OCI-LY7 (cell line): Measurements from ENCODE around the gene ADCY7. TPM values are rescaled to one million over a fixed set of nuclear protein-coding genes. Genes with fewer than 3 reads are reported as not detected.

Experiments used
- BruUV-seq: library from RNA; stranded (reverse); fragments of 400-500 nt; replicated peaks from 2 replicates; lab custom pipeline; 2021; lab: Mats Ljungman, UMichigan
- CTCF ChIA-PET: fragments of 300-600 bp; sonication (Branson Sonifier 250); formaldehyde crosslinking; loops from one replicate; lab custom pipeline; 2022; ENCODE audit warnings: antibody characterized with exemption; ENCODE audit not compliant: unreplicated experiment; lab: Charles Lee
- POLR2A ChIA-PET: fragments of 300-600 bp; sonication (Branson Sonifier 250); formaldehyde crosslinking; loops from one replicate; lab custom pipeline; 2022; ENCODE audit warnings: antibody characterized with exemption; lab: Charles Lee
- DNase-seq: peaks from one replicate; pipeline ENCODE4 v3.0.0-alpha.2; 2015; ENCODE audit warnings: low spot score
- H2AFZ ChIP-seq: fragments of 200-600 bp; sonication (generic), shearing (Covaris generic); 2 replicates; pipeline ENCODE4 v1.6.1; 2014; ENCODE audit warnings: mild to moderate bottlenecking, antibody characterized with exemption, low read length, moderate library complexity
- H3K27ac ChIP-seq: fragments of 200-600 bp; sonication (generic); 2 replicates; pipeline ENCODE4 v1.5.1; 2014; ENCODE audit warnings: mixed run types, low read depth, mild to moderate bottlenecking, moderate library complexity, low read length, inconsistent platforms; ENCODE audit not compliant: poor library complexity, severe bottlenecking
- H3K36me3 ChIP-seq: fragments of 200-600 bp; sonication (generic); 2 replicates; pipeline ENCODE4 v1.6.1; 2014; ENCODE audit warnings: mild to moderate bottlenecking, antibody characterized with exemption, low read length, moderate library complexity, mixed read lengths; ENCODE audit not compliant: insufficient read depth
- H3K4me1 ChIP-seq: fragments of 200-600 bp; sonication (generic); 2 replicates; pipeline ENCODE4 v1.5.1; 2014; ENCODE audit warnings: mild to moderate bottlenecking, low read length; ENCODE audit not compliant: insufficient read depth, poor library complexity, severe bottlenecking
- H3K4me2 ChIP-seq: fragments of 200-600 bp; sonication (generic); 2 replicates; pipeline ENCODE4 v1.6.1; 2014; ENCODE audit warnings: mild to moderate bottlenecking, low read length
- H3K4me3 ChIP-seq: fragments of 200-600 bp; sonication (generic); 2 replicates; pipeline ENCODE4 v1.5.1; 2014; ENCODE audit warnings: mild to moderate bottlenecking, low read depth, low read length; ENCODE audit not compliant: poor library complexity, severe bottlenecking
- H3K79me2 ChIP-seq: fragments of 200-600 bp; sonication (generic); 2 replicates; pipeline ENCODE4 v1.6.1; 2016; ENCODE audit warnings: low read depth, mild to moderate bottlenecking, low read length, moderate library complexity, mixed read lengths; ENCODE audit not compliant: insufficient read depth
- H3K9me2 ChIP-seq: fragments of 200-600 bp; sonication (generic); 2 replicates; pipeline ENCODE4 v1.6.1; 2016; ENCODE audit warnings: mild to moderate bottlenecking, low read length, mixed read lengths; ENCODE audit not compliant: insufficient read depth
- H3K9me3 ChIP-seq: fragments of 200-600 bp; sonication (generic); 2 replicates; pipeline ENCODE4 v1.6.1; 2014; ENCODE audit warnings: mild to moderate bottlenecking, mixed run types, low read length, mixed read lengths
- H4K20me1 ChIP-seq: fragments of 200-600 bp; sonication (generic); 2 replicates; pipeline ENCODE4 v1.6.1; 2014; ENCODE audit warnings: mild to moderate bottlenecking, antibody characterized with exemption, low read length, moderate library complexity, mixed read lengths; ENCODE audit not compliant: insufficient read depth
- EZH2phosphoT487 ChIP-seq: fragments of 200-600 bp; sonication (generic); IDR thresholded peaks from 2 replicates; pipeline ENCODE4 v1.6.1; 2018; ENCODE audit warnings: low read depth, borderline replicate concordance, mild to moderate bottlenecking, mixed run types, antibody characterized with exemption, low read length, moderate library complexity, mixed read lengths
- intact Hi-C: fragments of 100-400 bp; cut with micrococcal nuclease; formaldehyde crosslinking; loops from one replicate; pipeline ENCODE4 v1.10.0; 2022; ENCODE audit not compliant: unreplicated experiment
- total RNA-seq, 2 experiments: library from RNA; depleted of rRNA in 1 of 2; stranded (reverse); fragments of >200 nt in 1 of 2; shearing (Covaris generic) in 1 of 2; gene quantifications; 2 replicates each; pipeline ENCODE4 v1.2.3, GENCODE V29; 2014 to 2022
- TF ChIP-seq, protein P1 (sequence below): fragments of 200-600 bp; sonication (generic); conservative IDR thresholded peaks from 2 replicates; pipeline ENCODE4 v1.5.1; 2014; ENCODE audit warnings: mild to moderate bottlenecking, antibody characterized with exemption, low read length, moderate library complexity, mixed read lengths

The ADCY7 gene
- total RNA-seq, 2 experiments from 2014 or later: 49.9 to 77.7 TPM

DNA sequence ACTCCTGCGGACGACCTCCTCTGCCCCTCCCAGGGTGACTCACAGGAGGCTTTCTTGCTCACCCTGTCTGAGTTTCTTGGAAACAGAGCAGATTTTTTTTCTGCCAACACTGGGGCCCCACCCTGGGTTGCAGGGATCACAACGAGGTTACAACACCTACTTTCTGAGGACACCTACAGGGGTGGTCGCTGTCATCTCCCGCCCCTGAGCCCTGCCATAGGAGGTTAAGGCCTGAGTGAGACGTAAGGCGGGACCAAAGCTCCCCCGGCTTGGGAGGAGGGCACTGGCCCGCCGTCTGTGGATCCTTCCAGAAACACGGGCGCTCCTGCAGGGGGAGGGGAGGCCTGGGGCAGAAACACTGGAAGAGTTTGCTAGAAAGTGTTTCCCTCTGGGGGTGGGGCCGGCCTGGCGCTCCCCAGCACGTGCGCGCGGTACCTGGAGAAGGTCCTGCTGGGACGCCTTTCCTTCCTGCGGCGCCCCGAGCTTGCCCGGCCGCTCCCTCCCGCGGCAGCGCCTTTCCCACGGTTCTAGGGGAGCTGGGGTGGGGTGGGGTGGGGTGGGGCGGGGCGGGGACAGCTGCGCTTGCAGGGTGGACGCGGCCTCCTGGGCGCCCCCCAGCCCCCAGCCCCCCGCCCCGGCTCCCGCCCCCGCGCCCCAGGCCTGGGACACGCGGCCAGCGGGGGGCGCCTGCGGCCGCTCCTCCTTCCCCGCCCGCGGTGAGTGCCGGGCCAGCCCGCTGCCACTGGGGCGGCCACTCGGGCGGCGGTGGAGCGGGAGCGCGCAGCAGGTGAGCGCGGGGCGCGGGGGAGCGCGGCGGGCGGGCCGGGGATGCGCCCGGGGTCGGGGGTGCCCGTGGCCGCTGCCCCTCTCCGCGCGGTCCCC lies 20.7 kb upstream of the ADCY7 start:
- no peak overlapping the region for H3K27ac ChIP-seq
- no peaks in the 10 kb centered on the region for H3K79me2 ChIP-seq
- TF ChIP-seq, protein P1, sequence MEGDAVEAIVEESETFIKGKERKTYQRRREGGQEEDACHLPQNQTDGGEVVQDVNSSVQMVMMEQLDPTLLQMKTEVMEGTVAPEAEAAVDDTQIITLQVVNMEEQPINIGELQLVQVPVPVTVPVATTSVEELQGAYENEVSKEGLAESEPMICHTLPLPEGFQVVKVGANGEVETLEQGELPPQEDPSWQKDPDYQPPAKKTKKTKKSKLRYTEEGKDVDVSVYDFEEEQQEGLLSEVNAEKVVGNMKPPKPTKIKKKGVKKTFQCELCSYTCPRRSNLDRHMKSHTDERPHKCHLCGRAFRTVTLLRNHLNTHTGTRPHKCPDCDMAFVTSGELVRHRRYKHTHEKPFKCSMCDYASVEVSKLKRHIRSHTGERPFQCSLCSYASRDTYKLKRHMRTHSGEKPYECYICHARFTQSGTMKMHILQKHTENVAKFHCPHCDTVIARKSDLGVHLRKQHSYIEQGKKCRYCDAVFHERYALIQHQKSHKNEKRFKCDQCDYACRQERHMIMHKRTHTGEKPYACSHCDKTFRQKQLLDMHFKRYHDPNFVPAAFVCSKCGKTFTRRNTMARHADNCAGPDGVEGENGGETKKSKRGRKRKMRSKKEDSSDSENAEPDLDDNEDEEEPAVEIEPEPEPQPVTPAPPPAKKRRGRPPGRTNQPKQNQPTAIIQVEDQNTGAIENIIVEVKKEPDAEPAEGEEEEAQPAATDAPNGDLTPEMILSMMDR: no peak
- H3K4me2 ChIP-seq: peak overlapping the region; percentile 77
- CTCF ChIA-PET: no interaction called here
- peak; percentile 57 for DNase-seq
- peak overlapping the region; percentile 67 for H3K4me3 ChIP-seq
- H4K20me1 ChIP-seq: no peaks in the 10 kb centered on the region
- POLR2A ChIA-PET: no interaction called here
- no TSS peak for BruUV-seq
- no peaks in the 10 kb centered on the region for H3K4me1 ChIP-seq
- H3K9me2 ChIP-seq: no peaks in the 10 kb centered on the region
- no peaks in the 10 kb centered on the region for H3K36me3 ChIP-seq
- peak overlapping the region; percentile 76; the same call in 1 of the 2 replicates for H2AFZ ChIP-seq
- H3K9me3 ChIP-seq: no peaks in the 10 kb centered on the region
- intact Hi-C loops: no loop called here

DNA sequence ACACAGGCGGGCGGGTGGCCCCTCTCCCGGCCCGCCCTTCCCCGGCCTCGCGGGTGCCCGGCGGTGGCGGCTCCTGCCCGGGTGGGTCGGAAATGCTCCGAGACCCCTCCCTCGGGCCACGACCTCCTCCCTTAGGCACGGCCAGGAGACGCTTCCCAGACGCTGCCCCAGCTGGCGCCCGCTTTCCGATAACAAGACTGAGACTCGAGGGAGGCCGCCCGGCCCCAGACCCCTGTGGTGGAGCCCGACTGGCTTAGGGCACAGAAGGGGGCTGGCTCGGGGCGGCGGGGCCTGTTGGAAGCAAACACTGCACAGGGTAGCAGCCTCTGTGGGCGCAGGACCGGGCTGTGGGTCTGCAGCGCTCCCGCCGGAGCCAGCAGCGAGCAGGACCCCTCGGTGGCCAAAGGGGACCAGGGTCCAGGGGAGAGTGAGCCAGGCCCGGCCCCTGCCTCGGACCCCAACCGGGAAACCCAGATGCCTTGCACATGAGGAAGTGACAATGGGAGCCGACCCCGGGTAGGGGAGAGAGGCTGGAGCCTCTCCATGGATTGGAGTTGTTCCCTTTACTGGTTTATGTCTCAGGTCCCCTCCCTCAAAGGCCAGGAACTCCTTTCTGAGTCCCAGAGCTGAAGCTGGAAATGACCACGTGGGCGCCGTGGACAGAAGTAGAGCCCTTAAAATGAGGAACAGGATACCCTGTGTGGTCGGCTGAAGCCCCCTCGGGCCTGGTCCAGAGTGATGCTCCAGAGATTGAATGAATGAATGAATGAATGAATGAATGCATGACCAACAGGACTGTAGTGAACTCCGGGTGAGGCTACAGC lies 19.8 kb upstream of the ADCY7 start:
- BruUV-seq: no TSS peak

More for the DNA sequence above, 19.8 kb upstream of the ADCY7 start:
- Histone ChIP-seq H2AFZ (peak overlapping the region; percentile 76), H3K4me3 (peak overlapping the region; percentile 67), H3K79me2 (no peaks in the 10 kb centered on the region), H3K36me3 (no peaks in the 10 kb centered on the region), H3K4me1 (no peaks in the 10 kb centered on the region), H4K20me1 (no peaks in the 10 kb centered on the region), H3K4me2 (peak overlapping the region; percentile 77), H3K9me3 (no peaks in the 10 kb centered on the region), H3K27ac (no peak overlapping the region), H3K9me2 (no peaks in the 10 kb centered on the region)
- POLR2A ChIA-PET: interaction anchor here (0.7 kb wide), 1 partner anchor 38 kb away, joined by 3 read pairs; no protein-coding TSS in a partner anchor
- CTCF ChIA-PET: interaction anchor here (0.6 kb wide), 1 partner anchor 13 kb away, joined by 3 read pairs; no protein-coding TSS in a partner anchor
- no peak for DNase-seq
- TF ChIP-seq EZH2phosphoT487: no peak
- TF ChIP-seq, protein P1: no peak
- intact Hi-C loops: no loop called here
